ENCODE results near the gene ELP1.
"Not testable (repeated sequence)": the region's sequence is repeated elsewhere in the genome, so short reads cannot be mapped to it uniquely, and the experiment has no call there.

The ELP1 gene

GRCh38 chr9:108924466-108924865 is 9.5 kb downstream of the ELP1 start:
- DNase-seq (ENCODE audit: low read depth, low spot score): no peak

- DNase-seq (ENCODE audit: low read depth, low spot score): no peak
Observed at GRCh38 chr9:108921200-108921599, 12.7 kb downstream of the ELP1 start.

- not testable (repeated sequence) for DNase-seq (ENCODE audit: low read depth, low spot score)
Observed at GRCh38 chr9:108920401-108920800, 13.5 kb downstream of the ELP1 start.

GRCh38 chr9:108919517-108919916 is 14.4 kb downstream of the ELP1 start:
- no peak for DNase-seq (ENCODE audit: low read depth, low spot score)

- DNase-seq (ENCODE audit: low read depth, low spot score): no peak
Observed at GRCh38 chr9:108913391-108913790, 20.5 kb downstream of the ELP1 start.

- DNase-seq (ENCODE audit: low read depth, low spot score): no peak
Observed at GRCh38 chr9:108911820-108912219, 22.1 kb downstream of the ELP1 start.

- no peak for DNase-seq (ENCODE audit: low read depth, low spot score)
Observed at GRCh38 chr9:108910914-108911313, 23.0 kb downstream of the ELP1 start.

- DNase-seq (ENCODE audit: low read depth, low spot score): no peak
Observed at GRCh38 chr9:108910402-108910801, 23.5 kb downstream of the ELP1 start.

GRCh38 chr9:108905494-108905893 is 28.4 kb downstream of the ELP1 start:
- DNase-seq (ENCODE audit: low read depth, low spot score): no peak

GRCh38 chr9:108904161-108904560 is 29.8 kb downstream of the ELP1 start:
- DNase-seq (ENCODE audit: low read depth, low spot score): no peak

- no peak for DNase-seq (ENCODE audit: low read depth, low spot score)
Observed at GRCh38 chr9:108903420-108904103, 30.4 kb downstream of the ELP1 start.

- no peak for DNase-seq (ENCODE audit: low read depth, low spot score)
Observed at GRCh38 chr9:108900176-108900575, 33.7 kb downstream of the ELP1 start.

- DNase-seq (ENCODE audit: low read depth, low spot score): not testable (repeated sequence)
Observed at GRCh38 chr9:108899023-108899695, 34.8 kb downstream of the ELP1 start.

- DNase-seq (ENCODE audit: low read depth, low spot score): no peak
Observed at GRCh38 chr9:108897324-108898096, 36.4 kb downstream of the ELP1 start.

GRCh38 chr9:108894225-108894997 is 39.5 kb downstream of the ELP1 start:
- no peak for DNase-seq (ENCODE audit: low read depth, low spot score)

- DNase-seq (ENCODE audit: low read depth, low spot score): no peak
Observed at GRCh38 chr9:108889649-108890067, 44.3 kb downstream of the ELP1 start.

GRCh38 chr9:108886594-108887271 is 47.2 kb downstream of the ELP1 start:
- not testable (repeated sequence) for DNase-seq (ENCODE audit: low read depth, low spot score)

- no peak for DNase-seq (ENCODE audit: low read depth, low spot score)
Observed at GRCh38 chr9:108885643-108886348, 48.1 kb downstream of the ELP1 start.

GRCh38 chr9:108884701-108885100 is 49.2 kb downstream of the ELP1 start:
- DNase-seq (ENCODE audit: low read depth, low spot score): no peak

GRCh38 chr9:108883085-108883484 is 50.8 kb downstream of the ELP1 start:
- DNase-seq (ENCODE audit: low read depth, low spot score): no peak
